GM10847 (cell line): ENCODE data around the gene PPP3R1.

Source experiments
- POLR2A ChIP-seq: IDR thresholded peaks from 2 replicates; pipeline ENCODE4 v1.6.1; 2011; ENCODE audit not compliant: insufficient read length; ENCODE audit errors: extremely low read depth

PPP3R1 gene

GRCh38 chr2:68252400-68253218 is at the start of gene PPP3R1:
Gene PPP3R1, minus strand, starts transcription at chr2:68252532. Its CDS starts 405 bp downstream, at chr2:68252127.
- TF ChIP-seq POLR2A, result peak; percentile 85

- TF ChIP-seq POLR2A, result no peak
These were observed 43.2 kb upstream of the PPP3R1 start for GRCh38 chr2:68295516-68295915.

DNA sequence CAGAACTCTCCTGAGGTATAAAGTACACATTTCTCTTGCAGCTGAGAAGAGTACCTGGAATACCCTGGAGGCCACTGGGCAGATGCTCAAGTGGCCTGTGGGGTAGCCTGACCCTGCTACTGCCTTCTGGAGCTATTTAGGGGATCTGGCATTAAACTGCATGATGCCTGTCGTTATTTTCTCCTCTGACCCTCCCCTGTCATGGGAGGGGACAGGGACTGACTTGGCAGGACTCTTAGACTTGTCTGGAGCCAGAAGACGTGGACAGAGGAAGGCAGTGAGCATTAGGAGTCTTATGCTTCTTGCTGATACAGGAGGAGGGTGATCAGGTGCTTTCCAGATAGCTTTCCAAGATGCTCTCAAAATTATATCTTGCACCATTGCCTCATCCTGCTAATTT is 42.6 kb upstream of the PPP3R1 start:
- TF ChIP-seq POLR2A, result no peak

DNA sequence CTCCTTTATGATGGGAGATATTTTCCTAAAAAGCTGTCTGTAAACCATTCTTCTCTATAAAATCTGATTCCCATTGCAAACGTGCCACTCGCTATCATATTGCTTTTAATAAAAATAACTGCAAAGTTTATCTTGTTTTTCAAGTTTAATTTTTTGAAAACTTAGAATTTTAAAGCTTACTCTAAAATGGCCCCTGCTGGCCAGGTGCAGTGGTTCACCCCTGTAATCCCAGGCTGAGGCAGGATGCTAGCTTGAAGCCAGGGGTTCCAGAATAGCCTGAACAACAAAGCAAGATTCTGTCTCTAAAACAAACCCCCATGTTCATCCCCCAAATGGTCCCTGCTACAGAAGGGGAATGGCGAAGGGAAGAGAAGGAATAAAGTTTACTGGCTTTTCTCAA is 41.9 kb upstream of the PPP3R1 start:
- TF ChIP-seq POLR2A, result no peak

DNA sequence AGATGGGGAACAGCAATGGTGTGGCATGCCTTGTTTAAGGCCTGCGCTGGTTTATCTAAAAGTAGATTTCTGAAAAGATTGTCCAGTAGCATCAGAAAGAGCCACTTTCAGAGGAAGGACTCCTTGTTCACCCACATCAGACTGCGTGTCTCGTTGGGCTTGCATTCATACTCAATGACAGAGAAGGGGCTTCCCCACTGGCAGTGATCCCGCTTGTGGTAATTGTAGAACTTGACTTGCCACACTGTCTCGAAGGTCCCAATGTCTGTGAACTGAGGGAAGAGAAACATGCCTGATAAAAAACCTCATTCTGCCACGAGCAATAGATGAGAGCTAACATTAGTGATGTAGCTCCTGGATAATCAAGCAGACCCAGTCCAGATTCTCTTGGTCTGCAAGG is 41.4 kb upstream of the PPP3R1 start:
- TF ChIP-seq POLR2A, result no peak

GRCh38 chr2:68293024-68293423 is 40.7 kb upstream of the PPP3R1 start:
- TF ChIP-seq POLR2A, result no peak

GRCh38 chr2:68292108-68292710 is 39.9 kb upstream of the PPP3R1 start:
- TF ChIP-seq POLR2A, result no peak

- no peak for TF ChIP-seq POLR2A
These were observed 39.0 kb upstream of the PPP3R1 start for GRCh38 chr2:68291314-68291713.

GRCh38 chr2:68290901-68291300 is 38.6 kb upstream of the PPP3R1 start:
- no peak for TF ChIP-seq POLR2A

GRCh38 chr2:68287580-68288441 is 35.5 kb upstream of the PPP3R1 start:
- TF ChIP-seq POLR2A, result no peak

DNA sequence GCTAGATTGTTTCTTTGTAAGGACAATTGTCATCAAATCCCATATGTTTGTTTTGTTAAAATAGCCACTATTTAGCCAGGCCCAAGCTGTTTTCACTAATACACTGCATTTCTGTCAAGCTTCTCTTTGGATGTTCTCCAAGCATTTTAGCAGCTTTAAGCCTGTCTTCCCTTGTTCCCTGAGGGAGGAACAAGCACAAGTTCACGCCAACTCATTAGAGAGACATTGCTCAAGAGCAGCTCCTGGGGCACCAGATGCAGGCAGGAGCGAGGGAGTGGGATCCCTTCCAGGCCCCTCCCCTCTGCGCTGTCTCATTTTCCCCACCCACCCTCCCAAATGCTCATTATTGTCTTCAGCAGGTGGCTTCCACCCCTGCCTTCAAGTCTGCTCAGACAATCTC is 32.6 kb upstream of the PPP3R1 start:
- no peak for TF ChIP-seq POLR2A

- no peak for TF ChIP-seq POLR2A
These were observed 31.1 kb upstream of the PPP3R1 start for GRCh38 chr2:68283419-68283812.

DNA sequence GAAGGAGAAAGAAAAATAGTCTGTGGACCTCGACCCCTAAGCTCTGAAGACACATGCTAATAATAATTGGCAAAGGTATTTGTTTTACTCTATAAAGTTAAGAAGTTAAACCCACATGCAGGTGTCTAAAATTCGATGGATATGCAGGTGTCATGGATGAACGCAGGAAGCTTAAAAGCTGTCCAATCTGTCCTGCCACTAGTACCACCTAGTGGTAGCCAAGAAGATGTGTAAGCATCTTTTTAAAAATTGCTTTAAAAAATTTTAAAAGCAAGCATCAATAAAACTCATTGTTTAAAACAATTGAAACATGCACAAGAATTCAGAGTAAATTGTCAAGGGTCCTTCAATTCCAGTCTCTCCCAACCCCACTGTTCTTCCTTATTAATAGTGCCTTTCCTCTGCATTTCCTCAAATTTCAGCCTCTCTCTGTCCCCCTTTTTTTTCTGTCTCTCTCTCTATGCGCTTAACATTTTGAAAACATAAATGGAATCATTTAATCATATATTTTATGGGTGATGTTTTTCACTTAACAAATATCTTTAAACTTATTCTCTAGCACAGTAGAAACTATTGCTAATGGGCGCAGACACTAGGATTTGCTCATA is 30.6 kb upstream of the PPP3R1 start:
- TF ChIP-seq POLR2A, result no peak

GRCh38 chr2:68280796-68281195 is 28.5 kb upstream of the PPP3R1 start:
- TF ChIP-seq POLR2A, result no peak

- TF ChIP-seq POLR2A, result no peak
These were observed 28.0 kb upstream of the PPP3R1 start for GRCh38 chr2:68280348-68280747.
